VCaP (cell line): Measurements from ENCODE around the gene R3HDM4.

Source experiments
- H3K27ac ChIP-seq: fragments of 450-650 bp; 2 replicates; pipeline ENCODE4 v1.5.1; 2017
- CTCF ChIP-seq: fragments of 450-650 bp; conservative IDR thresholded peaks from 2 replicates; pipeline ENCODE4 v1.5.1; 2017; ENCODE audit warnings: mild to moderate bottlenecking, moderate library complexity

The R3HDM4 gene

GRCh38 chr19:848386-848921, 64.6 kb downstream of the R3HDM4 start:
- no peak overlapping the region for H3K27ac ChIP-seq
- no peak for TF ChIP-seq CTCF
